Sigmoid colon (tissue), 3 donors: ENCODE data around the gene SUGCT.

ENCODE experiments used
- POLR2A ChIP-seq, 2 donors: fragments of 450-650 bp; IDR thresholded peaks; one replicate each; pipeline ENCODE4 v1.6.1; 2016; ENCODE audit warnings: antibody characterized with exemption in 2 of 2, mild to moderate bottlenecking in 2 of 2, moderate library complexity in 2 of 2
- TF ChIP-seq, protein P1 (sequence below), 4 experiments: fragments of 450-650 bp in 3 of 4; fragments of 200-600 bp in 1 of 4; IDR thresholded peaks; one replicate each; pipeline ENCODE4 v1.5.1; 2016 to 2019; ENCODE audit warnings: antibody characterized with exemption in 4 of 4, mild to moderate bottlenecking in 3 of 4, moderate library complexity in 2 of 4

GRCh38 chr7:40483630-40484029 lies 348.8 kb downstream of the SUGCT start:
- TF ChIP-seq, protein P1, sequence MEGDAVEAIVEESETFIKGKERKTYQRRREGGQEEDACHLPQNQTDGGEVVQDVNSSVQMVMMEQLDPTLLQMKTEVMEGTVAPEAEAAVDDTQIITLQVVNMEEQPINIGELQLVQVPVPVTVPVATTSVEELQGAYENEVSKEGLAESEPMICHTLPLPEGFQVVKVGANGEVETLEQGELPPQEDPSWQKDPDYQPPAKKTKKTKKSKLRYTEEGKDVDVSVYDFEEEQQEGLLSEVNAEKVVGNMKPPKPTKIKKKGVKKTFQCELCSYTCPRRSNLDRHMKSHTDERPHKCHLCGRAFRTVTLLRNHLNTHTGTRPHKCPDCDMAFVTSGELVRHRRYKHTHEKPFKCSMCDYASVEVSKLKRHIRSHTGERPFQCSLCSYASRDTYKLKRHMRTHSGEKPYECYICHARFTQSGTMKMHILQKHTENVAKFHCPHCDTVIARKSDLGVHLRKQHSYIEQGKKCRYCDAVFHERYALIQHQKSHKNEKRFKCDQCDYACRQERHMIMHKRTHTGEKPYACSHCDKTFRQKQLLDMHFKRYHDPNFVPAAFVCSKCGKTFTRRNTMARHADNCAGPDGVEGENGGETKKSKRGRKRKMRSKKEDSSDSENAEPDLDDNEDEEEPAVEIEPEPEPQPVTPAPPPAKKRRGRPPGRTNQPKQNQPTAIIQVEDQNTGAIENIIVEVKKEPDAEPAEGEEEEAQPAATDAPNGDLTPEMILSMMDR (IDR thresholded peaks at IDR 0.05), result no peak
- no peak for TF ChIP-seq POLR2A (IDR thresholded peaks at IDR 0.05)
